HFFc6 (cell line): ENCODE data around the gene DUOX2. TPM values are rescaled to one million over a fixed set of nuclear protein-coding genes. Genes with fewer than 3 reads are reported as not detected.
"Not testable (repeated sequence)": the region's sequence is repeated elsewhere in the genome, so short reads cannot be mapped to it uniquely, and the experiment has no call there.

Experiments used
- DNase-seq: peaks from one replicate; pipeline ENCODE4 v3.0.0-alpha.2; 2018
- H3K27ac Mint-ChIP-seq: 2 replicates; pipeline ENCODE4 v1.8.0; 2020; ENCODE audit warnings: mild to moderate bottlenecking, mixed read lengths
- H3K27me3 Mint-ChIP-seq: 2 replicates; pipeline ENCODE4 v1.8.0; 2021; ENCODE audit warnings: mild to moderate bottlenecking, moderate library complexity, mixed read lengths; ENCODE audit not compliant: insufficient read depth
- H3K36me3 Mint-ChIP-seq: 2 replicates; pipeline ENCODE4 v1.8.0; 2021; ENCODE audit warnings: low read depth, mixed read lengths
- H3K4me1 Mint-ChIP-seq: 2 replicates; pipeline ENCODE4 v1.8.0; 2020; ENCODE audit warnings: low read depth, mixed read lengths
- H3K4me3 Mint-ChIP-seq: 2 replicates; pipeline ENCODE4 v1.8.0; 2020; ENCODE audit warnings: mild to moderate bottlenecking, moderate library complexity, mixed read lengths
- H3K9me3 Mint-ChIP-seq: 2 replicates; pipeline ENCODE4 v1.8.0; 2020; ENCODE audit warnings: mild to moderate bottlenecking, mixed read lengths
- CTCF ChIP-seq: fragments of 200-600 bp; sonication (generic); IDR thresholded peaks from 2 replicates; pipeline ENCODE4 v1.5.0; 2021; ENCODE audit warnings: antibody characterized with exemption, mild to moderate bottlenecking
- total RNA-seq, 6 experiments: library from RNA; stranded (reverse); fragmentation: NEBNext Ultra II Directional; extraction: Animal tissue kit (Norgen Biotek cat#: 25700); gene quantifications; 2 replicates in 1 of 6; 3 replicates in 5 of 6; pipeline ENCODE4 v1.2.3, GENCODE V29; 2021

DUOX2 gene
- total RNA-seq, 6 experiments from 2014 or later, result not detected

DNA sequence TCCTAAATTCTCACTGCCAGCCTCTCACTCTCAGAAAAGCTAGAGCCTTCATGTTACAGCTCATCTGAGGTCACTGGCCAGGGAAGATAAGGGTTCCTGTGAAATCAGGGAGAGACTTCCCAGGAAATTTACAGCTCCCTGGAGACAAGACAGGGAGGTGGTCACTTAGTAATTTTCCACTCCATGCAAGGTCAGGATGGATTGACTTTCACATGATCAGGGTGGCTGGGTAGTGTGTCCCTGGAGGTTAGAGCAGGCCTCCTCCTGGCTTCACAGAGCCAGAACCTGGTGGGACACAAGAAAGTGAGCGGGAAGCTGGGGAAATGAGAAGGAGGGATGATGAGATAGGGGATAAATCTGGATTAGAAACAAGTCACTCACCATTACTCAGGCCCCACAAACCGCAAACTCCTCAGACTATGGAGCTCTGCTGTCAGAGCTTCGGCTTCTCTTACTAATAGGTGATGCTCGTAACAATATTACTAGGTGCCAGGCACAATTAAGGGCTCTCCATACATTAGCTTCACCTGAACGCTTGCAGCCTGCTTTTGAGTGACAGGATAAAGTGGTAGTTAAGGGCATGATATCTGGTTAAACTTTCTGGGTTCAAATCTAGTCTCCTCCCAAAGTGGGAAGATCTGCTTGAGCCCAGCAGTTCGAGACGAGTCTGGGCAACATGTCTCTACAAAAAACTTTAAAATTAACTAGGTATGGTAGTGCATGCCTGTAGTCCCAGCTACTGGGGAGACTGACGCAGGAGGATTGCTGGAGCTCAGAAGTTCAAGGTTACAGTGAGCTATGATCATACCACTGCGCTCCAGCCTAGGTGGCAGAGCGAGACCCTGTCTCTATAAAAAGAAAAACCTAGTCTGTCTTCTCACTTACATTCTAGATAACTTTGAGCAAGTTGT lies 24.9 kb downstream of the DUOX2 start:
- Mint-ChIP-seq H3K4me3 (no peak overlapping the region), H3K36me3 (no peaks in the 10 kb centered on the region), H3K4me1 (peaks cover 9% of the 10 kb centered on the region), H3K9me3 (no peaks in the 10 kb centered on the region), H3K27ac (no peak overlapping the region), H3K27me3 (peaks cover 31% of the 10 kb centered on the region)
- TF ChIP-seq CTCF, result no peak
- no peak for DNase-seq

DNA sequence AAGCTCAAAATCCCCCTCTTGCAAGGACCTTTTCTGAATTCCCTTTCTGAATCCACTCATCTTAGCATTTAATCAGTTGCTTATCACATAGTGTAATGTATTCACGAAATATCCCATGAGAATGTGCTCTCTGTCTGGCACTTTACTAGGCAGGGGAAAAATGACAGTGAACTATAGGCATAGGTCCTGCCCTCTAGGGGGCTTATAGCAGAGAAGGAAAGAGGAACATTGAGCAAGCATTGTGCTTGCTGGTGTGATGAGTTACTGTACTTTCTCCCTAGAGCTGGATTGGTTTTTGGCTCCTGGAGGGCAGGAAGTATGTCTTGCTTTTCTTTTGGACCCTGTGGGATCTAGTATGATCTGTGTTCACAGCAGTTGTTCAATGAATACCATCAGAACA lies 26.5 kb downstream of the DUOX2 start:
- H3K4me3 Mint-ChIP-seq, result no peak overlapping the region
- H3K36me3 Mint-ChIP-seq, result no peaks in the 10 kb centered on the region
- H3K4me1 Mint-ChIP-seq, result peaks cover 9% of the 10 kb centered on the region
- H3K27me3 Mint-ChIP-seq, result peaks cover 25% of the 10 kb centered on the region
- no peak for DNase-seq
- no peaks in the 10 kb centered on the region for H3K9me3 Mint-ChIP-seq
- no peak overlapping the region for H3K27ac Mint-ChIP-seq
- TF ChIP-seq CTCF, result no peak

DNA sequence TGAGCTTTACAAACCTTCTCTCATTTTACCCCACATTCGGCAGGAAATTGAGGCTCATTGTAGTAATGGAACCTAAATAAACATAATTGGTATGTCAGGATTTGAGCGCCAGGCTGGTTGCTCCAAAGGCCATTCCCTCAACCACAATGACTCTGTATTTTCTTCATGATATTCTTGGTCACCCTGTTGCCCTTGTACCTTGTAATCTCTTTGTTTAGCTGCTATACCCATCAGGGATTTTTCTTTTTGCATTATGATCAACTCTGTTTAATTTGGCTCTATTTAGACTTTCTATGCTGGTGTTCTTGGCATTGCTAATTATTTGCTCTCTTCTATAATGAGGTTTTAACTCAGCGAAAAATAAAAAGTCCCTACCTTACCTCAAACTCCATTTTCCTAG lies 29.8 kb downstream of the DUOX2 start:
- peaks cover 17% of the 10 kb centered on the region for H3K27me3 Mint-ChIP-seq
- H3K36me3 Mint-ChIP-seq, result no peaks in the 10 kb centered on the region
- DNase-seq, result no peak
- no peaks in the 10 kb centered on the region for H3K9me3 Mint-ChIP-seq
- no peak overlapping the region for H3K4me3 Mint-ChIP-seq
- H3K4me1 Mint-ChIP-seq, result no peaks in the 10 kb centered on the region
- no peak for TF ChIP-seq CTCF
- H3K27ac Mint-ChIP-seq, result no peak overlapping the region

GRCh38 chr15:45083223-45083622 lies 30.7 kb downstream of the DUOX2 start:
- Mint-ChIP-seq H3K36me3 (no peaks in the 10 kb centered on the region), H3K27me3 (peaks cover 8% of the 10 kb centered on the region), H3K27ac (no peak overlapping the region), H3K4me3 (no peak overlapping the region), H3K9me3 (no peaks in the 10 kb centered on the region), H3K4me1 (no peaks in the 10 kb centered on the region)
- no peak for DNase-seq
- no peak for TF ChIP-seq CTCF

DNA sequence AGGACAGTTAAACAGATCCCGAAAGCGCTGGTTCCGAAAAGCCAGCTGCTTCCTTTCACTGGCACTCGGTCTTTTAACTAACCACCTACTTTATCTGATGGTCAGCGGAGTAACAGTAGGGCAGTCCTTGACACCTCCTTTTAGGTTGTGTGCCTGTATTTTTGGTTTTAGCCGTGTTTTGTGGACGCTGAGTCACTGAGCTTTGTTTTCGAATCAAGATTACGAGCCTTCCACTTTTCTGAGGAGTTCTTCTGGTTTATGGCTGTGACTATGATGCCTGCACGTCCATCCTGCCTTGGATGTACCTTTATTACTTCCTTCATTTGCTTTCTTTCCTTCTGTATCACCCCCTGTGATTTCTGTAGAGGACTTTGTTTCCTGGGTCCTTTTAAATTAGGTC lies 31.6 kb downstream of the DUOX2 start:
- not testable (repeated sequence) for H3K4me1 Mint-ChIP-seq, H3K36me3 Mint-ChIP-seq, H3K27ac Mint-ChIP-seq, H3K9me3 Mint-ChIP-seq, H3K27me3 Mint-ChIP-seq, DNase-seq, H3K4me3 Mint-ChIP-seq

GRCh38 chr15:45080593-45080992 lies 33.4 kb downstream of the DUOX2 start:
- not testable (repeated sequence) for H3K36me3 Mint-ChIP-seq, DNase-seq, H3K27me3 Mint-ChIP-seq, H3K9me3 Mint-ChIP-seq, H3K27ac Mint-ChIP-seq, H3K4me1 Mint-ChIP-seq, H3K4me3 Mint-ChIP-seq

DNA sequence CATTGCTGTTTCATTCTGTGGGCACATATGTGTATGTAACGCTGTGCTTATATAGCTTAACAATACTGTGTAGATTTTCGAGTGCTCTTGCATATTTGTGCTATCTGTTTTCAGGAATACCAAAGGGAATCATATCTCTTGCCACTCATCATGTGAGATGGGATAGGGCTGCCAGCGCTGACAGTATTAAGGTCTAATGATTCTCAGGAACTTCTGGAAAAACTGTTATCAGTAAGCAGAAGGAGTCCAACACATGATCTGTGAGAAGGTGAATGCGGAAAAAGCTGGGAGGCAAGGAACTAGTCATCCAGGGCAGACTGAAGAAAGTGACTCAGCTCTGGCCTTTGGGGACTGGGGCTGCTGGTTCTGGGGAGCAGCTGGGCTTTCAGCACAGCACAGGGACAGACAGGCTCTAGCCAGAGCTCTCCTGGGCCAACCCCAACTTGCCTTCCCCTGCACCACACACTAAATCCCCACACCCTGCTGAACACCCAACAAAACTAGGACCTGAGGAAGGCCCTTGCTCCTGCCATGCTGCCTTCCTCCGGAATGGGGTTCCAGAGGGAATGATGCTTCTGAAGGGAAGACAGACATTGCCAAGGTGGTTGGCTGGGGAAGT lies 34.2 kb downstream of the DUOX2 start:
- H3K4me3 Mint-ChIP-seq, H3K9me3 Mint-ChIP-seq, H3K36me3 Mint-ChIP-seq, DNase-seq, H3K27ac Mint-ChIP-seq, H3K27me3 Mint-ChIP-seq, H3K4me1 Mint-ChIP-seq: not testable (repeated sequence)

DNA sequence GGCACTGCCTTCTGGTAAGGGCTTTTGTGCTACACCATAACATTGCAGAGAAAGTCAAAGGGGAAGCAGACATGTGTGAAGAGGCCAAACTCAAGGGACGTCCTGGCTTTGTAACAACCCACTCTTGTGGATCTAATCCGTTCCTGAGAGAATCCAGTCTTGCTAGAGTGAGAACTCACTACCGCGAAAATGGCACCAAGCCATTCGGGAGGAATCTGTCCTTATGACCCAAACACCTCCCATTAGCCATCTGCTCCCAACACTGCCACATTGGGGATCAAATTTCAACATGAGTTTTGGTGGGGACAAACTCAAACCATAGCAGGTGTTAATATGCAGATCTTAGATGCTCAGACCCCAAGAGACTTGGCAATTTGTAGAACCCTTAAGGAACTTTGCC lies 34.8 kb downstream of the DUOX2 start:
- not testable (repeated sequence) for H3K9me3 Mint-ChIP-seq, H3K36me3 Mint-ChIP-seq, H3K27ac Mint-ChIP-seq, H3K4me3 Mint-ChIP-seq, H3K4me1 Mint-ChIP-seq, DNase-seq, H3K27me3 Mint-ChIP-seq

DNA sequence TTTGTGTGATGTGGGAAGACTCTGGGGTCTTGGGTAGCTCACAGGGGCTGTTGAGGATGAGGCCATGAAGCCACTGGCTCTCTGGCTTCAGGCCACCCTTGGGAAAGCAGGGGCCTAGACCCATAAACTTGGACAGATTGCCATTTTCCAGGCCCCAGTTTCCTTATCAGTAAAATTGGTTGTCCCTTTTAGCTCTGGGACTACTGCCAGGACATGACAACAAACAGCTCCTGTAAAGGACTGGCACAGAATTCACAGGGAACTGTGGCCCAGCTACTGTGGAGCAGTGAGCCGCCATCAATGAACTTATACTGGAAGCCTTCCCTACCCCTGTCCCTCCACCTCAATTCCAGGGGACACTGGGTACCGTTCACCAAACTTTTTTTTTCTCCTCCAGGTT lies 36.6 kb downstream of the DUOX2 start:
- H3K36me3 Mint-ChIP-seq, H3K27ac Mint-ChIP-seq, H3K4me3 Mint-ChIP-seq, DNase-seq, H3K4me1 Mint-ChIP-seq, H3K9me3 Mint-ChIP-seq, H3K27me3 Mint-ChIP-seq: not testable (repeated sequence)
